OCI-LY3 (cell line): ENCODE results near the gene CAMTA1.

Experiments used
- CTCF ChIP-seq: fragments of 200-600, 300-600 bp; sonication (generic); IDR thresholded peaks from 2 replicates; pipeline ENCODE4 v1.5.1; 2014; ENCODE audit warnings: antibody characterized with exemption, low read length, low read depth
- EZH2phosphoT487 ChIP-seq: fragments of 200-600 bp; shearing (Covaris generic); IDR thresholded peaks from 2 replicates; pipeline ENCODE4 v1.6.1; 2018; ENCODE audit warnings: antibody characterized with exemption, mixed run types, low read depth

DNA sequence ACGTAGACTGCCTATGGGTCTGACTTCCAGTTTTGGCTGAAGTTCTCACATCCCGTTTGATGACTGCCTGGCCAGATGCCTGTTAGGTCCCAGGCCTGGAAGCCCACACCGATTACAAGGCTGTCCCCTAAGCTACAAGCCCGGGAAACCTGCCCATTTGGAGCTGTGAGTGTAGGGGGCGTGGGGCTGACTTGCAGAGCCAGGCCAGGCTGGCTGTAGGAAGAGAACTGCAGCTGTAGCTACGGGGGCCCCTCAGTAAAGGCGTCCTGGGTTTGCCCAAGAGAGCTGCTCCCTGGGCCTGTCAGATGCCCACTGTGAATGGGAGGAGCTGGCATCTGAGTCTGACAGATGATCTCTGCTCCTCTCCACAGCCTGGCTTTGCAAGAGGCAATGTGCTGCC lies 199.7 kb downstream of the CAMTA1 start:
- TF ChIP-seq CTCF (no peak), EZH2phosphoT487 (no peak)
